NCI-H1436 (cell line): ENCODE measurements around the gene TUBG1.

Source experiments
- DNase-seq: peaks from one replicate; lab custom pipeline; 2025; lab: John Stamatoyannopoulos, UW

Gene TUBG1

GRCh38 chr17:42609182-42609813, at the start of gene TUBG1, which contains the start of gene RETREG3:
TSS of gene TUBG1 (plus strand) at chr17:42609683. CDS start at chr17:42609738, 55 bp downstream.
TSS of gene RETREG3 (minus strand) at chr17:42609374. CDS start at chr17:42609324, 50 bp downstream.
- DNase-seq: peak; percentile 100

DNA sequence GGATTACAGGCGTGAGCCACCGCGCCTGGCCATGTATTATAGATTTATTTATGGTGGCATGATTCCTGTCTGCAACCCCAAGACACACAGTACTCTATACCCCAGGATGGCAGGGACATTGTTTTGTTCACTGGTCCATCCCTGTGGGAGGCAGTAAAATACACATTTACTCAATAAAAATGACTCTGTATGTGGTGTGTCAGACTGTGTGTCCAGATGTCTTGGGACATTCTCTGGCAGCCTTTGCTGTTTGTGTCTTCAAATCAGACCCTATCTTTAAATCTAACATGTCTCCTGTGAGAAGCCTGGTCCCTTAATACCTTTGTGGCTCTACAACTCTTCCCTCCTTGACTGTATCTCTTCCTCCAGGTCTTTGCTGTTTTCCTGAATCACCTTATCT, 49.2 kb upstream of the TUBG1 start:
- DNase-seq: no peak

GRCh38 chr17:42561897-42562387, 47.5 kb upstream of the TUBG1 start, which contains the start of gene COASY:
TSS of gene COASY (plus strand) at chr17:42562148. CDS start at chr17:42562623, 475 bp downstream.
- peak; percentile 99 for DNase-seq

DNA sequence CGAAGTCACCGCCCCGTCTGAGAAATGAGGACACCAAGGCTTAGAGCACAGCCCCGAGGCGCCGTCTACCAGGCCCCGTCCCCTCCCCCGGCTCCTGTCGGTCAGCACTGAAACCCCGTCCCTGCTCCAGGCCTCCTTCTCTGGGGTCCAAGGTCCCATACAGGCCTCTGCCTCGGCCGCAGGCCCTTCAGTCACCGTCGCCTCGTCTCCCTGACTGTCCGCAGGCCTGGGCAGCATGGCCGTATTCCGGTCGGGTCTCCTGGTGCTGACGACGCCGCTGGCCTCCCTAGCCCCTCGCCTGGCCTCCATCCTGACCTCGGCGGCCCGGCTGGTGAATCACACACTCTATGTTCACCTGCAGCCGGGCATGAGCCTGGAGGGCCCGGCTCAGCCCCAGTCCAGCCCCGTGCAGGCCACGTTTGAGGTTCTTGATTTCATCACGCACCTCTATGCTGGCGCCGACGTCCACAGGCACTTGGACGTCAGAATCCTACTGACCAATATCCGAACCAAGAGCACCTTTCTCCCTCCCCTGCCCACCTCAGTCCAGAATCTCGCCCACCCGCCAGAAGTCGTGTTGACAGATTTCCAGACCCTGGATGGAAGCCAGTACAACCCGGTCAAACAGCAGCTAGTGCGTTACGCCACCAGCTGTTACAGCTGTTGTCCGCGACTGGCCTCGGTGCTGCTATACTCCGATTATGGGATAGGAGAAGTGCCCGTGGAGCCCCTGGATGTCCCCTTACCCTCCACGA, 46.9 kb upstream of the TUBG1 start:
- no peak for DNase-seq

DNA sequence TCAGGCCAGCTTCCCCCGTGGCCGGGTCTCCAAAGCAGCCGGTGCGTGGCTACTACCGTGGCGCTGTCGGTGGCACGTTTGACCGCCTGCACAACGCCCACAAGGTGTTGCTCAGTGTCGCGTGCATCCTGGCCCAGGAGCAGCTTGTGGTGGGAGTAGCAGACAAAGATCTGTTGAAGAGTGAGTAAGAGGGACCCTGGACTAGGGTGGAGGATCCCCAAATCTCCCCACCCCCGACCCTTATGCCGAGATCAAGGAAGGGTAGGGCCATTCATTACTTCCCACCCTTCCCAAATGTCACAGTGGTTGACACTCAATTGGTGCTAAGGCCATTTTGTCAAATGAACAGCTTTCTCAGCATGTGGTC, 46.4 kb upstream of the TUBG1 start:
- no peak for DNase-seq

DNA sequence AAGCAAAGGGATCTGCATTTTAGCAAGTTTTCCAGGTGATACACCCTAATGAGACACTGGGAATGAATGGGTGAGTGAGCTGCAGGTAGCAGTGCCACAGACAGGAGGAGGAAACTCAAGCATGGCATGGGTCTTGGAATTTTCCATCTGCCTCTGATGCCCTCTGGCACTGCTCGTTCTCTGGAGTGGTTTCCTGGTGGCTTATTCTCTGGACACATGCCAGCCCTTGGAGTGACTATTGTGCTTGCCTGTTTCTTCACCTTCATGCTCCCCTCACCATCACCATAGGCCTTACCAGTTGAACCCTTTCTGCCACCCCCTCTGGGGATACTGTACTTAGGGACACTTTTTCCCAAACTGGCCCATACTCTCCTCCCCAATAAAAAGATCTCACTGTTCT, 45.9 kb upstream of the TUBG1 start:
- no peak for DNase-seq

GRCh38 chr17:42563950-42564349, 45.5 kb upstream of the TUBG1 start:
- DNase-seq: no peak

GRCh38 chr17:42564815-42565522, 44.5 kb upstream of the TUBG1 start:
- DNase-seq: no peak

GRCh38 chr17:42565523-42566214, 43.8 kb upstream of the TUBG1 start:
- no peak for DNase-seq

- no peak for DNase-seq
Measured at GRCh38 chr17:42566215-42566882, 43.1 kb upstream of the TUBG1 start.

GRCh38 chr17:42566883-42567573, 42.5 kb upstream of the TUBG1 start, which contains the start of gene MLX:
TSS of gene MLX (plus strand) at chr17:42567100. CDS start at chr17:42567125, 25 bp downstream.
- peak; percentile 95 for DNase-seq

GRCh38 chr17:42568341-42569111, 41.0 kb upstream of the TUBG1 start:
- DNase-seq: no peak

DNA sequence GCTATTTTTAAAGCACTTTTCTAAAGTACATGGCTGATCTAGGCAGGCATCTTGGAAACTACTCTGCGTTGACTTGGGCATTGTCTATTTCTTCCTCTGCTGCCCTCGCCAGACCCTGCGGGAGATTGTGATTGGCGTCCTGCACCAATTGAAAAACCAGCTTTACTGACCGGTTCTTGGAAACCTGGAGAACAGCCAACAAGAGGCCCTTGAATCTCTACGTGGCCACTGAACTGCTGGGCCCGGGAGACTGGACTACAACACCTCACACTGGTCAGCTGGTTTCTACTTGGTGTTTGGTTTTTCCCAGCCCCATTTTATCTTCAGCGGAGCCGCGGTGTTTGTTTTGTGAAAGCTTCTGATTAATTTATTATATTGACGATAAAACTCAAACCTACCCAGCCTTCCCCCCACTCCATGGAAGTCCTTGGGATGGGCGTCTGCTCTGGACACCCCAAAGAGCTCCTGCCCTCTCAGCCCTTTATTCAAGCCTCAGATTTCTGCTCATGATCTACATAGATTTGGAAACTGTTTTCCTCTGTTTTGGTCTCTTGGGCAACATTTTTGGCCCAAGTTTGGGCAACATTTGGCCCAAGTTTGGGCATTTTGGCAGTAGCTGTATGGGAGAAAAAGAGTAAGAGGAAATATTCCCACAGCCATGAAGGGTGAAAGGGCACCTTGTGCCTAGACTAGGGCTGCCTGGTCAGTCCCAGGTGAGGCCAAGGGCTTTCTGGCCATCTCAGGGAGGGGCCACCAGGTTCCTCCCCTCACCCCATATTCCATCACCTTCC, 37.9 kb upstream of the TUBG1 start:
- DNase-seq: no peak

DNA sequence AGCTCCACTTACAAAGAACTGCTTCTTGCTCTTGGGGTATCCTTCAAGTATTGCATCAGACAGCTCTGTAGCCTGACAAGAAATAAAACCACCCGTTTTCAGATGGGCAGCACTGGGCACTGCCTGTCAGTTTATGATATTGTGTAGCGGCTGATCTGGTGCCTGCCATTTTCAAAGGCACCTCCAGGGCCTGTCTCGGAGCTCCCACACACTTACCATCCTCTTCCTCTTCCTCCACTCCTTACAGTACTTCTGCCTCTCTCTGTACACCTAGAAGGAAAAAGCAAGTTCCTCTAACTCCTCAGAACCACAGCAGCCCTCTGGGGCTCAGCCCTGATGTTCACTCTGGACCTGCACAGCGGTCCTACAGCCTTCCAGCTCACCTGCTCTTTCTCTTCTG, 36.4 kb upstream of the TUBG1 start:
- DNase-seq: no peak

- DNase-seq: no peak
Measured at GRCh38 chr17:42574463-42574862, 35.0 kb upstream of the TUBG1 start.

- no peak for DNase-seq
Measured at GRCh38 chr17:42577140-42577531, 32.3 kb upstream of the TUBG1 start.

DNA sequence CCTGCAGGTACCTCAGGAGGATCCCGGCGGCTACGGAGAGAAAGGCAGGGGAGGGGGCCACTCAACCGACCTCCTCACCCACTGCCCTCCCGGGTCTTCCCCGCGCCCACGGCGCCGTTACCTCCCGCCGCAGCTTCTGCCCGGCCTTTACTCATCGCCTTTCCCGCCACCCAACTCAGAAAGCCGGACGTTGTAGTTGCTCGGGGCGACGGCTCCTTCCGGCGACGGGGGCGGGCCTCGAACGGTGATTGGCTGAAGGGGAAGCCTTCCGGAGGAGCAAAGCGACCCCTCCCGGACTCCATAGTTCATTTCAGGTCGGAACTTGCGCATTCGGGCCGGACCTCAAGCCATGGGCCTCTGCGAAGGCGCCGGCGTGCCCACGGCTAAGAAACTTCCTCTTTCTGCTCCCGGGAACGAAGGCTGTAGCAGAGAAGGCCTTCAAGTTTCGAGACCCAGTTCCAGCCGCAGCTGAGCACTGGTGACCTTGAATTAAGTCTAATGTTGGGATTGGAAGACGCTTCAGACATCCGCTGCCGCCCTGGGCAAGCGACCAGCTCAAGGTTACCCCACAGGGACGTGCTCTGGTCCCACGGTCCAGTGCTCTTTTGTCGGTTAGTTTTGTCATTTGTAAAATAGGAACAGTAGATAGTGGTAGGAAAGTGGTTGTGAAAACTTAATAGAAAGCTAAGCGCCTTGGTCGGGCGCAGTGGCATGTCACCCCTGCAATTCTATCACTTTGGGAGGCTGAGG, 31.8 kb upstream of the TUBG1 start, which contains the start of gene PSMC3IP:
Gene PSMC3IP (minus strand): TSS at position 198 of the 750 bp plus-strand sequence. CDS start 43 bp downstream, at position 155.
- DNase-seq: peak; percentile 97

GRCh38 chr17:42578282-42578869, 31.1 kb upstream of the TUBG1 start:
- peak; percentile 83 for DNase-seq
